Measurements from ENCODE around the gene ELFN1. TPM values are rescaled to one million over a fixed set of nuclear protein-coding genes. Genes with fewer than 3 reads are reported as not detected.
A peak's percentile ranks its signal among the peaks of the same experiment; 100 is the strongest.

Gene ELFN1
- total RNA-seq, 1 donor from 2014 or later, result 12.3 TPM

- no peak for DNase-seq (ENCODE audit: low spot score, unreplicated experiment)
- Mint-ChIP-seq H3K27ac (no peak overlapping the region), H3K36me3 (ENCODE audit: insufficient read depth) (no peaks in the 10 kb centered on the region), H3K4me1 (ENCODE audit: low read depth) (peaks cover 2% of the 10 kb centered on the region), H3K9me3 (ENCODE audit: low read depth) (no peaks in the 10 kb centered on the region), H3K27me3 (peaks cover 56% of the 10 kb centered on the region), H3K4me3 (ENCODE audit: low read depth) (no peak overlapping the region)
- TF ChIP-seq, protein P1, sequence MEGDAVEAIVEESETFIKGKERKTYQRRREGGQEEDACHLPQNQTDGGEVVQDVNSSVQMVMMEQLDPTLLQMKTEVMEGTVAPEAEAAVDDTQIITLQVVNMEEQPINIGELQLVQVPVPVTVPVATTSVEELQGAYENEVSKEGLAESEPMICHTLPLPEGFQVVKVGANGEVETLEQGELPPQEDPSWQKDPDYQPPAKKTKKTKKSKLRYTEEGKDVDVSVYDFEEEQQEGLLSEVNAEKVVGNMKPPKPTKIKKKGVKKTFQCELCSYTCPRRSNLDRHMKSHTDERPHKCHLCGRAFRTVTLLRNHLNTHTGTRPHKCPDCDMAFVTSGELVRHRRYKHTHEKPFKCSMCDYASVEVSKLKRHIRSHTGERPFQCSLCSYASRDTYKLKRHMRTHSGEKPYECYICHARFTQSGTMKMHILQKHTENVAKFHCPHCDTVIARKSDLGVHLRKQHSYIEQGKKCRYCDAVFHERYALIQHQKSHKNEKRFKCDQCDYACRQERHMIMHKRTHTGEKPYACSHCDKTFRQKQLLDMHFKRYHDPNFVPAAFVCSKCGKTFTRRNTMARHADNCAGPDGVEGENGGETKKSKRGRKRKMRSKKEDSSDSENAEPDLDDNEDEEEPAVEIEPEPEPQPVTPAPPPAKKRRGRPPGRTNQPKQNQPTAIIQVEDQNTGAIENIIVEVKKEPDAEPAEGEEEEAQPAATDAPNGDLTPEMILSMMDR (IDR thresholded peaks at IDR 0.05; ENCODE audit: unreplicated experiment), result no peak
Measured at GRCh38 chr7:1661461-1661860, 8.6 kb upstream of the ELFN1 start.

GRCh38 chr7:1662101-1662500 lies 8.0 kb upstream of the ELFN1 start:
- no peak for DNase-seq (ENCODE audit: low spot score, unreplicated experiment)
- no peak overlapping the region for H3K4me3 Mint-ChIP-seq (ENCODE audit: low read depth)
- H3K27me3 Mint-ChIP-seq, result peaks cover 54% of the 10 kb centered on the region
- H3K4me1 Mint-ChIP-seq (ENCODE audit: low read depth), result peaks cover 4% of the 10 kb centered on the region
- no peak overlapping the region for H3K27ac Mint-ChIP-seq
- TF ChIP-seq, protein P1 (IDR thresholded peaks at IDR 0.05; ENCODE audit: unreplicated experiment), result no peak
- no peaks in the 10 kb centered on the region for H3K9me3 Mint-ChIP-seq (ENCODE audit: low read depth)
- H3K36me3 Mint-ChIP-seq (ENCODE audit: insufficient read depth), result no peaks in the 10 kb centered on the region

DNA sequence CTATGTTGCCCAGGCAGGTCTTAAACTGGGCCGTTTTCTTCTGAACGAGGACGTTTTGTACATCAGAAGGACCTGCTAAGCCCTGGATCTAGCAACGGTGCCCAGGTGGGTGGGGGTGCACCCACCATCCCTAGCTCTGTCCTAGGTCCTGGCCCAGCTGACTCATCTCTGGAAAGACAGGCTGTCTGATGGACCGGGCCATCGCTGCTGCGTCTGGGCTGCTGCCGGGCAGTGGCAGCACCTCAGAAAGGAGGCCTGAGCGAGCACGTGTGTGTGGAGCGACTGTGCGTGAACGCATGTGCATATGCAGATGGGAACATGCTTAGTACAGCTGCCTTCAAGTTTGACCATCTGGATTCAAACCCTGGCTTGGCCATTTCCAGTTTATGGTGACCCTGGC lies 7.3 kb upstream of the ELFN1 start:
- H3K27me3 Mint-ChIP-seq, result peaks cover 48% of the 10 kb centered on the region
- no peaks in the 10 kb centered on the region for H3K36me3 Mint-ChIP-seq (ENCODE audit: insufficient read depth)
- H3K27ac Mint-ChIP-seq, result no peak overlapping the region
- peaks cover 4% of the 10 kb centered on the region for H3K4me1 Mint-ChIP-seq (ENCODE audit: low read depth)
- no peaks in the 10 kb centered on the region for H3K9me3 Mint-ChIP-seq (ENCODE audit: low read depth)
- TF ChIP-seq, protein P1 (IDR thresholded peaks at IDR 0.05; ENCODE audit: unreplicated experiment), result no peak
- H3K4me3 Mint-ChIP-seq (ENCODE audit: low read depth), result no peak overlapping the region
- DNase-seq (ENCODE audit: low spot score, unreplicated experiment), result no peak

- Mint-ChIP-seq H3K36me3 (ENCODE audit: insufficient read depth) (no peaks in the 10 kb centered on the region), H3K4me1 (ENCODE audit: low read depth) (peaks cover 4% of the 10 kb centered on the region), H3K27me3 (peaks cover 49% of the 10 kb centered on the region), H3K9me3 (ENCODE audit: low read depth) (no peaks in the 10 kb centered on the region), H3K4me3 (ENCODE audit: low read depth) (peak overlapping the region; percentile 24), H3K27ac (no peak overlapping the region)
- peak; percentile 8 for DNase-seq (ENCODE audit: low spot score, unreplicated experiment)
- TF ChIP-seq, protein P1 (IDR thresholded peaks at IDR 0.05; ENCODE audit: unreplicated experiment), result no peak
Measured at GRCh38 chr7:1663223-1663622, 6.9 kb upstream of the ELFN1 start.

DNA sequence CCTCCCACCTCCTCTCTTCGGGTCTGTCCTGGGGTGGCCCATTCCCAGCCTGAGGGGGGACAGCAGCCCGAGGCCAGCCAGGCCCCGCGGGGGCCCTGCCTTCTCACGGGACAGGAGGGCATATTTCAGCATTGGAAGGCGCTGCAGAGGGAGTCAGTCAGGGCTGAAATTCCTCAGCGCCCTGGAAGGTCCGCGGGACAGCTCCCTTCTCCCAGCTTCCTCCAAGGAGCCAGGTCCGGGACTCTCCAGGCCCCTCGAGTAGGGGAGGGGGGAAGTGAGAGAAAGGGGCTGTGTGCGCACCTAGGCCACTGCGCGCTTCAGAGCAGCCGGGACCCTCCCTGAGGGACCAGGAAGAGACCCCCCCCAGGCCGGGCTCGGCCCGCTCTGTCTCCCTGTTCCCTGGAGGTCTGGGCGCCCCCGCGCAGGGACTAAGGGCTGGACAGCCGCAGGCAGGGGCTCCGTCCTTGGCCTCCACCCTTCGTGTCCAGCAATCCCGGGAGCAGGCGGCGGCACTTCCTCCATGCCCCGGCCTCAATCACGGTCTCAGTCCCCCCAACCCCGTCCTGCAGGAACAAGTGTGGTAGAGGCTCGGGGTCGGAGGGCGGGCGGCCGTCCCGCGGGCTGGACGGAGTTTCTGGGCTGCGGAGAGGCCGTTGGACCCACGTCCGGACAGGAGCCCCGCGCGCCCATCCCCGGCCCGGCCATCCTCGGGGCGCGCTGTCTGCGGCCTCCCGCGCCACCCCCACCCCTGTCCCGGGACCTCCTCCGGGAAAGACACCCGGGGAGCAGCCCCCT lies 6.0 kb upstream of the ELFN1 start:
- Mint-ChIP-seq H3K4me3 (ENCODE audit: low read depth) (no peak overlapping the region), H3K4me1 (ENCODE audit: low read depth) (peaks cover 5% of the 10 kb centered on the region), H3K27ac (no peak overlapping the region), H3K27me3 (peaks cover 48% of the 10 kb centered on the region), H3K36me3 (ENCODE audit: insufficient read depth) (no peaks in the 10 kb centered on the region), H3K9me3 (ENCODE audit: low read depth) (no peaks in the 10 kb centered on the region)
- peak; percentile 16 for DNase-seq (ENCODE audit: low spot score, unreplicated experiment)
- TF ChIP-seq, protein P1 (IDR thresholded peaks at IDR 0.05; ENCODE audit: unreplicated experiment), result no peak

Measured in progenitor cell of endocrine pancreas (in vitro differentiated cells).